GM12872 (cell line): ENCODE data around the gene ZNF507.

Experiments
- TF ChIP-seq, protein P1 (sequence below): IDR thresholded peaks from 3 replicates; pipeline ENCODE4 v1.5.1; 2011; ENCODE audit warnings: low read depth, mild to moderate bottlenecking, low read length, moderate library complexity; ENCODE audit not compliant: insufficient read depth

The ZNF507 gene

DNA sequence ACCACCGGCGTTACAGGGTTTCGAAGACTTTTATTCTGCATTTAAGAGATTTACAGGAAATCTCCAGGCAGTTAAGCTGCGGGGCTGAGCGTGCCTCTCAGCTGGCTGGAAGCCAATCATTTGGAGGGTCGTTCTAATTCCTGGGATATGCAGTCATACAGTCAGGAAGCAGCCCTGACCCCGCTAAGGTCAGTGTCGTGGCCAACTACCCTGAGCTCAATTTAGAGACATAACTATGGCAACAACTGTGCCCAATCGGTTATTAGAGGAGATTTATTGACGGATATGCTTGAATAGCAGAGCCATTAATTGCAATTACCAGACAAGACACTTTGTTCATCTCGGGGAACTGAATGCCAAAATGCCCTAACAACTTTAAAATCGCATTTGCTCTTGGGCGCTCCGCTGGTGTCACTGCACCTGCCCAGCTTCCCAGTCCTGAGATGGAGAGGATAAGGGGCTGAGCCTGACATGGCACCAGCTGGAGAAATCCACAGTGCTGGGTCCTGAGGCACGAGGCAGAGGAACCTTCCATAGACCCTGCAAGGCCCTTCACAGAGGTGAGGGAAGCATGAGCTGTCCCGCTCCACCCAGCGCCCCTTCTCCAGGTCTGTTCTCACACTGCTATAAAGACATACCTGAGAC is 15.1 kb upstream of the ZNF507 start:
- TF ChIP-seq, protein P1, sequence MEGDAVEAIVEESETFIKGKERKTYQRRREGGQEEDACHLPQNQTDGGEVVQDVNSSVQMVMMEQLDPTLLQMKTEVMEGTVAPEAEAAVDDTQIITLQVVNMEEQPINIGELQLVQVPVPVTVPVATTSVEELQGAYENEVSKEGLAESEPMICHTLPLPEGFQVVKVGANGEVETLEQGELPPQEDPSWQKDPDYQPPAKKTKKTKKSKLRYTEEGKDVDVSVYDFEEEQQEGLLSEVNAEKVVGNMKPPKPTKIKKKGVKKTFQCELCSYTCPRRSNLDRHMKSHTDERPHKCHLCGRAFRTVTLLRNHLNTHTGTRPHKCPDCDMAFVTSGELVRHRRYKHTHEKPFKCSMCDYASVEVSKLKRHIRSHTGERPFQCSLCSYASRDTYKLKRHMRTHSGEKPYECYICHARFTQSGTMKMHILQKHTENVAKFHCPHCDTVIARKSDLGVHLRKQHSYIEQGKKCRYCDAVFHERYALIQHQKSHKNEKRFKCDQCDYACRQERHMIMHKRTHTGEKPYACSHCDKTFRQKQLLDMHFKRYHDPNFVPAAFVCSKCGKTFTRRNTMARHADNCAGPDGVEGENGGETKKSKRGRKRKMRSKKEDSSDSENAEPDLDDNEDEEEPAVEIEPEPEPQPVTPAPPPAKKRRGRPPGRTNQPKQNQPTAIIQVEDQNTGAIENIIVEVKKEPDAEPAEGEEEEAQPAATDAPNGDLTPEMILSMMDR, result no peak

DNA sequence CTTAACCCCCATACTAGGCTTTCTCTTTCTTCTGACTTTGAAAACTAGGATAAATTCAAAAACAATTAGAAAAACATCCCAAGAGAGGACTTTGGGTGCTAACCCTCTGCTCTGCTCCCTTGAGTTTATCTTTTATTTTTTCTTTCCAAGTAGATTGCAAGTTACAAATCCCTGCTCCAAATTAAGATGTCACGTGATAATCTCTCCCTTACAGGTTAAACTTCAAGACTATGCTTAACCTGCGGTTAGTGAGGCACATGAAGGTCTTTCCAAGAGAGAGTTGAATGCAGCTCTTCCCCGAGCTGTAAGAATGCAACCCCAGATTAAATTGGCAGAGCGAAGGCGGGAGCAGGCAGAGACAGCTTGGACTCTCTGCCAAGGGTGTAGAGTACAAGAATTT is 12.2 kb upstream of the ZNF507 start:
- TF ChIP-seq, protein P1, result no peak

DNA sequence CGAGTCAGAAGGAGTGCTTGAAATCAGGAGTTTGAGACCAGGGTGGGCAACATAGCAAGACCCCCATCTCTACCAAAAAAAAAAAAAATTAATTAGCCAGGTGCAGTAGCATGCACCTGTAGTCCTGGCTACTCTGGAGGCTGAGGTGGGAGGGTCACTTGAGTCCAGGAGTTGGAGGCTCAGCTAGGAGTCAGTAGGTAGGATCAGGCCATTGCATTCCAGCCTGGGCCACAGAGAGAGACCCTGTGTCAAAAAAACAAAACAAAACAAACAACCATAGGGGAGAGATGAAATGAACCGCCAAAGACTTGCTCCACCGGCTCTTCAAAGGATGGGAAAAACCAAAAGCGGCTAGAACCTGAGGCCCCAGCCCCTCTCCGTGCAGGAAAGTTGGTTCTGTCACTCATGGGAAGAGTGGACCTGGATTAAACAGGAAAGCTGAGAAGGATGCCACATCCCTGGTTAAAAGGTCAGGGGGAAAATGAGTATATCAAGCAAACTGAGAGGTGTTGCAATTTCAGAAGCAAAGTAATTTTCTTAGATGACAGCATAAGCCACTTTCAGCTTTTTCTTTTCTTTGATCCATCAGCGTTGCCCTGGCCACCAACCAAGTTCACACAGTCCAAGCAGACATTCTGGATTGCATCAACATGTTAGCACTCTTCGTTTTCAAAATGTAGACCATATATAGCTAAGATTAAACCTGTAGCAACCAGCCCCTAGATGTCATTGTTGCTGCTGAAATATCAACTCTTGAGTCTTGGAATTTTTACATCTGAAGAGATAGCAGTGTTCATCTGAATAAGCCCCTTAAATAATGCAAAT is 8.9 kb upstream of the ZNF507 start:
- TF ChIP-seq, protein P1, result no peak

DNA sequence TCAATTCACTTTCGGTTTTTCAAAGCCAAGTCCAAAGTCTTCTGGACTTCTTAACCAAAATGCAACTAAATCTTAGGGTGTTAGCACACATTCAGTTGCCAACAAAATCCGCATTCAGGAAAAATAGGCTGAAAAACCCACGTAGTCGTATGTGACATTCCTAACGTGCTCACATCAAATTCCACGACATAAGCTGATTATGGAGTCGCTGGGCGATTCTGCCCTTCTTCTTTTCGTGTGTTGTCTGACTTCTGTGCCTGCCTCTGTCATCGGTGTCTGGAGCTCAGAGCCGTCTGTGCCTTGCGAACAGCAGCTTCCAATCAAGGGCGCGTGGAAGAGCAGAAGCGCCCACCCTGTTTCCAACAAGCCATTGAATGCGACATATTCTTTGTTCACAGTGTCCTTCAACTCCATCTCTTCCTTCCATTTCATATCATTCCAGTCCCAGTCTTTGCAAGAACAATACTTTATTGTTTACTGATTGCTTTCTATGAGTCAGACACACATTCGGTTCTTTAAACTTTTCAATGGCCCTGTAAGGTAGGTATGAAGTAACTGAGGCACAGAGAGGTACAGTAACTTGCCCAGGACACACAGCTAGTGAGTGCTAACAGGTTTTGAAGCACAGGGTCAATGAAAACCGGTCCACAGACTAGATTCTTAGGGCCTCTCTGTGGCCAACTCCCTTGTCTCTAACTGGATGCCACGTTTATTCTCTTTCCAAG is 8.2 kb upstream of the ZNF507 start:
- TF ChIP-seq, protein P1, result no peak

DNA sequence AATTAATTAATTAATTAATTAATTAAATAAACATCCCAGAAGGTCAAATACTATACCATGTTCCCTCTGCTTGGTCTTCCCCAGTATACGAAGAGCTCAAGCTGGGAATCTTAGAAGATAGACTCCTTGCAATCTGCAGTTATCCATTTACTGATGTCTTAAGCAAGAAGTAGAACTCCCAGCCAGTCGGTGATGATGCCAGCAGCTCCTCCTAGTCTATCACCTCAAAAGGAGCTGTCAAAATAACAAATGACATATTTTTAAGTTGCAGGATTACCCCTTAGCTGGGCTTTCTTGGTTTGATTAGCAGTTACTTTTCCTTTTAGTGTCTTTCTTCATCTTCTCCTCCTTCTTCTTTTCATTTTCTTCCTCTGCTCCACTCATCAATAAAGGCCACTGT is 6.0 kb upstream of the ZNF507 start:
- TF ChIP-seq, protein P1, result no peak

DNA sequence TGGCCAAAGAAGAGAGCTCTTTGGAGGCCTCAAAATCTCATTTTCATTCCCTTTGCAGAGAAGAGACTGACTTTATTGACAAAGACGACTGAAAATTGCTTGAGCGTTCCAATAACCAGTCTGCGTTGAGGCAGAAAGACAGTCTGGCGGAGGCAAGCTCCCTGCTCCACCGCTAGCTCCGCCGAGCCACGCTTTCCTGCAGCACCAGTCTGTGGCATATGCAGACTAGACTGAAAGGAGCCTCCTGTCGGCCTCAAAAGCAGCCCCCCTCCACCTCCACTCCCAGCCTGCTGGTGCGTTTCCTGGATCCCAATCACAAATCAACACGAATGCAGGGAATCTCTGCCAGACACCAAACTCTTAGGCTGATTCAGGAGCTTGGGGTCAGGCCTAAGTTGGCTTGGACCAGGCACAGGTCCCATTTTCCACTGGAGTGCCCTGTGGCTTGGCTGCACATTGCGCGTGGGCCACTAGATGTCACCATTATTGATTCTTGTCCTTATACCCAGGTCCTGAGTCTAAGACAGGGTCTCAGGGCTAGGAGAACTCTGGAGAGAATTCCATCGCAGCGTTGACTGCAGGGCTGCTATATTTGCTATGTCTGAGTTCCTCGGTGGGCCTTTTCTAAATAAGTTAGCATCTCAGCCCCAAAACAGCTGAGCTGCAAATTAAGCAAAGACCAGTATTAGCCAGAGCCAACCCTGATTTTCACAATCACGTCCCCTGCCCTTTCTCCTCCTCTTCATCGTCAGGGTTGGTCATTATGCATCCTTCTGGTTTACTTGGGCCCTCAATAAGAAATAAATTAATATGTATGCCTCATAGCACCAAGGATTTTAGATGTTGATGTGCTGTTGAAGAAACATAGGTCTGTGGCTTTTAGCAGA is 5.2 kb upstream of the ZNF507 start:
- TF ChIP-seq, protein P1, result peak; percentile 80
